ENCODE measurements around the gene IRF5.

DNA sequence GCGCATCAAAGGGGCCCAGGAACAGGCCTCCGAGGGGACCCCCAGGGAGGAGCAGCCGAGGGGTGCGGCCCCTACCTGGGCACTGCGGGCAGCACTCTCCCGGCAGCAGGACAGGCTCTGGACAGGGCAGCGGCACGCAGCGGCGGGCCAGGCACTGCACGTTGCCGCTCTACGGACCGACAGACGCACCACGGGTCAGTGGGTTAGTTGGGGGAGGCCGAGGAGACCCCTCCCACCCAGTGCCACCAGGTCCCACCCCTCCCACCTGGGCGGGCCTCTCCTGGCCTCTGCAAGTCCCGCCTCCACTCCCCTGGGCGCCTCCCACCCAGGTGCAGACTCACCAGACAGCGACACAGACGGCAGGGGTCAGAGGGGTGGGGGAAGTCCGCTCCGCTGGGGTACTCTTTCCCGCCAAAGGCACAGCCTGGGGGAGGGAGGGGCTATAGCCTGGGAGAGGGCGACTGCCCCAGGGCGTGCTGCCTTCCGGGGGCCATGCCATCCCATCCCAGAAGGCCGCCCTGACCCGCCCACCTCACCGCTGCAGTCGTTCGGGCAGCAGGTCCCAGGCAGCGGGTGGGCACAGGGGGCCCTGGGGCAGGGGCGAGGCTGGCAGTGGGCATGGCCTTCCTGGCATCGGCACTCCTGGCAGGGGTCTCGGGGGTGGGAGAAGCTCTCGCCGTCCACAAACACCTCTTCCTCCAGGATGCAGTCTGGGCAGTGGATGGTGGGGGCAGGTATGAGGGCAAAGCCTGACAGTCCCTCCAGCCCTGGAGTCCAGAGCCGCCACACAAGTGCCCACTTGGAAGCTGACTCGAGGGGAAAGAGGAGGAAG is 46.4 kb upstream of the IRF5 start:
- TF ChIP-seq, protein P1, sequence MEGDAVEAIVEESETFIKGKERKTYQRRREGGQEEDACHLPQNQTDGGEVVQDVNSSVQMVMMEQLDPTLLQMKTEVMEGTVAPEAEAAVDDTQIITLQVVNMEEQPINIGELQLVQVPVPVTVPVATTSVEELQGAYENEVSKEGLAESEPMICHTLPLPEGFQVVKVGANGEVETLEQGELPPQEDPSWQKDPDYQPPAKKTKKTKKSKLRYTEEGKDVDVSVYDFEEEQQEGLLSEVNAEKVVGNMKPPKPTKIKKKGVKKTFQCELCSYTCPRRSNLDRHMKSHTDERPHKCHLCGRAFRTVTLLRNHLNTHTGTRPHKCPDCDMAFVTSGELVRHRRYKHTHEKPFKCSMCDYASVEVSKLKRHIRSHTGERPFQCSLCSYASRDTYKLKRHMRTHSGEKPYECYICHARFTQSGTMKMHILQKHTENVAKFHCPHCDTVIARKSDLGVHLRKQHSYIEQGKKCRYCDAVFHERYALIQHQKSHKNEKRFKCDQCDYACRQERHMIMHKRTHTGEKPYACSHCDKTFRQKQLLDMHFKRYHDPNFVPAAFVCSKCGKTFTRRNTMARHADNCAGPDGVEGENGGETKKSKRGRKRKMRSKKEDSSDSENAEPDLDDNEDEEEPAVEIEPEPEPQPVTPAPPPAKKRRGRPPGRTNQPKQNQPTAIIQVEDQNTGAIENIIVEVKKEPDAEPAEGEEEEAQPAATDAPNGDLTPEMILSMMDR (optimal IDR thresholded peaks at IDR 0.05 in 1 of 3, IDR thresholded peaks at IDR 0.05 in 1 of 3, conservative IDR thresholded peaks at IDR 0.05 in 1 of 3; ENCODE audit: extremely low read depth in 1 of 3, insufficient read depth in 2 of 3, low read length in 3 of 3) = peak in 1 of 3 experiments; percentile 31
- TF ChIP-seq EZH2 (IDR thresholded peaks at IDR 0.05; ENCODE audit: low read length) = peak; percentile 29
